ENCODE data around the gene TXN2.

DNA sequence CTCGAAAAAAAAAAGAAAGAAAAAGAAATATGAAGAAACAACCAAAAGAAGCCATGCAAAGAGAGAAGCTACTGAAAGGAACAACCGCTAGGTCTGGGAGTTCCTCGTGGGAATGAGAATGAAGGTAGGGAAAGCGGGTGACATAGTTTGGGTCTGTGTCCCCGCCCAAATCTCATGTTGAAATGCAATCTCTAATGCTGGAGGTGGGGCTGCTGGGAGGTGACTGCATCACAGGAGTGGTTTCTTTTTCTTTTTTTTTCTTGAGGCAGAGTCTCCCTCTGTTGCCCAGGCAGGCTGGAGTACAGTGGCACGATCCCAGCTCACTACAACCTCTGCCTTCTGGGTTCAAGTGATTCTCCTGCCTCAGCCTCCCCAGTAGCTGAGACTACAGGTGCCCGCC is 9.7 kb upstream of the TXN2 start:
- TF ChIP-seq, protein P1, sequence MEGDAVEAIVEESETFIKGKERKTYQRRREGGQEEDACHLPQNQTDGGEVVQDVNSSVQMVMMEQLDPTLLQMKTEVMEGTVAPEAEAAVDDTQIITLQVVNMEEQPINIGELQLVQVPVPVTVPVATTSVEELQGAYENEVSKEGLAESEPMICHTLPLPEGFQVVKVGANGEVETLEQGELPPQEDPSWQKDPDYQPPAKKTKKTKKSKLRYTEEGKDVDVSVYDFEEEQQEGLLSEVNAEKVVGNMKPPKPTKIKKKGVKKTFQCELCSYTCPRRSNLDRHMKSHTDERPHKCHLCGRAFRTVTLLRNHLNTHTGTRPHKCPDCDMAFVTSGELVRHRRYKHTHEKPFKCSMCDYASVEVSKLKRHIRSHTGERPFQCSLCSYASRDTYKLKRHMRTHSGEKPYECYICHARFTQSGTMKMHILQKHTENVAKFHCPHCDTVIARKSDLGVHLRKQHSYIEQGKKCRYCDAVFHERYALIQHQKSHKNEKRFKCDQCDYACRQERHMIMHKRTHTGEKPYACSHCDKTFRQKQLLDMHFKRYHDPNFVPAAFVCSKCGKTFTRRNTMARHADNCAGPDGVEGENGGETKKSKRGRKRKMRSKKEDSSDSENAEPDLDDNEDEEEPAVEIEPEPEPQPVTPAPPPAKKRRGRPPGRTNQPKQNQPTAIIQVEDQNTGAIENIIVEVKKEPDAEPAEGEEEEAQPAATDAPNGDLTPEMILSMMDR (IDR thresholded peaks at IDR 0.05) = no peak
- no peak for TF ChIP-seq ZFX (IDR thresholded peaks at IDR 0.05; ENCODE audit: borderline replicate concordance)
